Cortex of kidney (tissue), 1 donor: ENCODE results near the gene MIB1.
"Not testable (repeated sequence)": the region's sequence is repeated elsewhere in the genome, so short reads cannot be mapped to it uniquely, and the experiment has no call there.

Experiments
- DNase-seq: peaks from one replicate; lab custom pipeline; 2025; lab: John Stamatoyannopoulos, UW

Gene MIB1

GRCh38 chr18:21743166-21743832 lies 2.7 kb downstream of the MIB1 start:
- no peak for DNase-seq

GRCh38 chr18:21745231-21745630 lies 4.6 kb downstream of the MIB1 start:
- no peak for DNase-seq

- DNase-seq, result no peak
These were observed 6.7 kb downstream of the MIB1 start for GRCh38 chr18:21747268-21747667.

DNA sequence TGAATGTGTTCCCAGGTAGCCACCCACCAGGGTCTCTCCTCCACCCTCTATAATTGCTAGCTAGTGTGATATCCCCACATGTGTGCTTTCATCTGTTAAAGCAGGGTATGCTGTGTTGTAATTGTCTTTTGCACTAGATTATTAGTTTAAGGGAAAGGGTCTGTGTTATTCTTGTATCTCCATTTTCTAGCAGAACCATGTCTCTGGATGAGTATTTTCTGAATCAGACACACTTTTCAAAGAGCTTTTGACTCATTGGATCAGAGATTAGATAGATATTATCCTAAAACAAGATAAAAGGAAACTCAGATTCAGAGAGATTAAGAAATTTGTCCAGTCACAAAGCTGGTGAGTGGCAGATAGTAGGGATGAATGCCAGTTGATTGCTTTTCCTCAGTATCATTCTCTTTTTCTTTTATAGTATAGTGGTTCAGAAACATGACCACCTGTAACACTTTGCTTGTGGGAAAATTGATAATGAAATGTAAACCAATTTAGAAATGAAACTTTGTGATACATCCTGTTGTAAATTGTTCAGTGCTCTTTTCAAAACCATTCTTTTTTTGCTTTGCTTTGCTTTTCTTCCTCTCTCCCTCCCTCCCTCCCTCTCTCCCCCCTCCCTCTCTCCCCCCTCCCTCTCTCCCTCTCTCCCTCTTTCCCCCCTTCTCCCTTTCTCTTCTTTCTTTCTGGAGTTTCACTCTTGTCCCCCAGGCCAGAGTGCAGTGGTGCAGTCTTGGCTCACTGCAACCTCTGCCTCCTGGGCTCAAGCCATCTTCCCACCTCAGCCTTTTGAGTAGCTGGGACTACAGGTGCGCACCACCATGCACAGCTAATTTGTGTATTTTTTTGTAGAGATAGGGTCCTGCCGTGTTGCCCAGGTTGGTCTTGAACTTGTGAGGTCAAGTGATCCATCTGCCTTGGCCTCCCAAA lies 7.4 kb downstream of the MIB1 start:
- DNase-seq, result no peak

DNA sequence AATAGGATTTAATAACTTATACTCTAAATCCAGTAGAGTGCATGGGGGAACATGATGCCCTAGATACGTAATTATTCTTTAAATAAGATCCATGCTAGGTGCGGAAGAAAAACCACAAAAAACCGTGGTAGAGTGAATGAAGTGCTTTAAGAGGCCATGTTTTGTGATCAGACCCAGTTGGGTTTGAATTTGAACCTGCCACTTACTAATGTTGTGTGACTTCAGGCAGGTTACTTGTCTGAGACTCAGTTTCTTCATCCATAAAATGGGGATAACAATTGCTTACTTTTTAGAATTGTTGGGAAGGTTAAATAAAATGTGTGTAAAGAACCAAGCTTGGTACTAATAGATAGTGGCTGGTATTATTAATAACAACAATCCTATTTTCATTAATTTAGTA lies 17.2 kb downstream of the MIB1 start:
- DNase-seq, result no peak

DNA sequence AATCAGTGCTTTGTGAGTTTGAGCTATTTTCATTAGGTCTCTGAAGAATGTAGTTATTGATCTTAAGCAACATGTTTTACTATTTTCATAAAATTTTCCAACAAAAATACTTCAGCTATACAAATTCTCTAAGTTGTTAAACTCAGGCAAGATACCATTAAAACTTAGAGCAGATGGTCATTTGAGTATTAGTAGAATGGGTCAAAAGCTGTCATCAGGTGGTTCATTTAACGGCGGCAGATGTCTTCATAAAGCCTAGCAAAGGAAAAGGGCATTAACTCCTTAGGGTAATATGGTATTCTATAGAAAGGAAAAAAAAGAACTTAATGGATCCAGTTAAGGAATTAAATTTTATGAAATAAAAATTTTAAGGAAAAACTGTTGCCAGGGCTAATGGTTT lies 19.2 kb downstream of the MIB1 start:
- DNase-seq, result no peak

- no peak for DNase-seq
These were observed 19.7 kb downstream of the MIB1 start for GRCh38 chr18:21760321-21760720.

- no peak for DNase-seq
These were observed 21.0 kb downstream of the MIB1 start for GRCh38 chr18:21761471-21762115.

- no peak for DNase-seq
These were observed 21.7 kb downstream of the MIB1 start for GRCh38 chr18:21762181-21762772.

DNA sequence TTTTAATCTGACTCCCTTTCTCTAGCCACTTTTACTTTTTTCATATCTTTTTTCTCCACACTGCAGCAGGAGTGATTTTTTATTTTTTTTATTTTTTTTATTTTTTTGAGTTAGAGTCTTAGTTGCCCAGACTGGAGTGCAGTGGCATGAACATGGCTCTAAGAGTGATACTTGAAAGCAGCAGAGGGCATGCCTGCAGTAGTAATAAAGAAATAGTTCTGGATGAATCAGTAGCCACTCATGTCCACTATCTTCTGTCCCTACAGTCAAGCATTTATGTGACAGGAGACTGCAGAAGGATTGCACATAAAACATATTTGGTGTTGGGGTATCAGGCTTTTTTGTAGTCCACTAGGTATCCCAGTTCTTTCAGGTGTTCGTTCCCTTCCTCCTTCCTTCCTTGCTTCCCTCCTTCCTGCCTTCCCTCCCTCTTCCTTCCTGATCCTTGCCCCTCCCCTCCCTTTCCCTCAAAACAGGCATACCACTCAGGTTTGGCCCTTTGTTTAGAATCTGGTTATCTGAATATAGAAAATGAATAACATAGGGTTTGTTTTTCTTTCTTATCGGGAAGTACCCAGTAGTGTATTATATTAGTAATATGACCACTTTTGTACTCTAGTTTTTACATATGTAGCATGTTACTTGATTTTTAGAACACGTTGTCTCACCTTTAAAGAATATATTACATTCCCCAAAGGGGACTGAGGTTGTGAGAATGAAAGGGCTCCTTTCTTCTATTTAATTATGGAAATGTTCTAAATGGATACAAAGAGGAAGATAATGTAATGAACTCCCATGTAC lies 23.5 kb downstream of the MIB1 start:
- no peak for DNase-seq

DNA sequence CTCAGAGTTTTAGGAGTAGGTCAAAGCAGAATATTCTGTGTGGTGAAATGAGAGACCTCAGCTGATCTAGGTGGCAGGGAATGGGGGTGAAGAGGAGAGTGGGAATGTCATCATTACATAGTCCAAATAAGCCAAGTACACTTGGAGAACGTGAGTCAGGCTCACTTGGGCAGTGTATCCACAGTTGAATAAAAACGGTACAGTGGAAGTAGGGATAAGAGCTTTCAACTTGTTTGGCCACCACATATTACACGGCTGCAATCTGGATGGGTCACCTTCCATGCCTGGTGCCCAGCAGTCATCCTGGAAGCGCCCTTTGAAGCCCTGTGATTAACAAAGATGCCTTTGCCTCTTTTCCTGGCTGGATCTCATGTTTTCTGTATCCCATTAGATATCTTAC lies 28.6 kb downstream of the MIB1 start:
- no peak for DNase-seq

GRCh38 chr18:21774722-21775121 lies 34.1 kb downstream of the MIB1 start:
- DNase-seq, result no peak

- DNase-seq, result no peak
These were observed 37.2 kb downstream of the MIB1 start for GRCh38 chr18:21777814-21778213.

DNA sequence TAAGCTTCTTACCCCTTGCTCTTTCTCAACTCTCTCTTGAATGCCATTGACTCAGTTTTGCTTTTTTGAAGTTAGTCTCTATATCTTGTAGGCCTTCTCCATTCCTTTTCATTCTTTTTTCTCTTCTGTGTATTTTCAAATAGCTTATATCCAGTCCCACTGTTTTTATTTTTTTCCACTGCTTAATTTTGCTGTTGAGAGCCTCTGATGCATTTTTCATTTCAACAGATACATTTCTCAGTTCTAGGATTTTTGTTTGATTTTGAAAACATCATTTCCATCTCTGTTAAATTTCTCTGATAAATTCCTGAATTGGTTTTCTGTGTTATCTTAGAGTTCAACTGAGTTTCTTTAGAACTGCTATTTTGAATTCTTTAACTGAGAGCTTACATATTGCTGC lies 45.9 kb downstream of the MIB1 start:
- DNase-seq, result no peak

DNA sequence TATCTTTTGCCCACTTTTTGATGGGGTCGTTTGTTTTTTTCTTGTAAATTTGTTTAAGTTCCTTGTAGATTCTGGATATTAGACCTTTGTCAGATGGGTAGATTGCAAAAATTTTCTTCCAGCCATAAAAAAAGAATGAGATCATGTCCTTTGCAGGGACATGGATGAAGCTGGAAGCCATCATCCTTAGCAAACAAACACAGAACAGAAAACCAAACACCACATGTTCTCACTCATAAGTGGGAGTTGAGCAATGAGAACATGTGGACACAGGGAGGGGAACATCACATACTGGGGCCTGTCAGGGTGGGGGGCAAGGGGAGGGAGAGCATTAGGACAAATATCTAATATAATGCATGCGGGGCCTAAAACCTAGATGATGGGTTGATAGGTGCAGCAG lies 55.5 kb downstream of the MIB1 start:
- DNase-seq, result not testable (repeated sequence)

DNA sequence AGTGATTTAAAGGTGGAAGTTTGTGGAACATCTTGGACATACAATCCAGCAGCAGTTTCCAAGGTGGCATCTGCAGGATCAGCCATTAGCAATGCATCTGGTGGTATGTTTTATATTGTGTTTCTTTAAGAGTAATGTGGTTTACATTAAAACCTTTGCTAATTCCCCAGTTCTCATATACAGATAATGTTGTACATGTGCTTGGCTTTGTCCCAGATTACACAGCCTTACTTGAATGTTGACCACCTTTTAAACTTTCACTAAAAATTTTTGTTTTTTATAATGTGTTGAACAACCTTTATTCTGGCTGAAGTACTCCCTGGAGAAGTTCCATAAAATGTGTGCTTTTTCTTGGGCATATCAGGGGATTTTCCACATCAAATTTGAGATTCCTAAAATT lies 57.5 kb downstream of the MIB1 start:
- DNase-seq, result no peak

GRCh38 chr18:21799721-21800120 lies 59.1 kb downstream of the MIB1 start:
- DNase-seq, result no peak

GRCh38 chr18:21803495-21803894 lies 62.9 kb downstream of the MIB1 start:
- no peak for DNase-seq

DNA sequence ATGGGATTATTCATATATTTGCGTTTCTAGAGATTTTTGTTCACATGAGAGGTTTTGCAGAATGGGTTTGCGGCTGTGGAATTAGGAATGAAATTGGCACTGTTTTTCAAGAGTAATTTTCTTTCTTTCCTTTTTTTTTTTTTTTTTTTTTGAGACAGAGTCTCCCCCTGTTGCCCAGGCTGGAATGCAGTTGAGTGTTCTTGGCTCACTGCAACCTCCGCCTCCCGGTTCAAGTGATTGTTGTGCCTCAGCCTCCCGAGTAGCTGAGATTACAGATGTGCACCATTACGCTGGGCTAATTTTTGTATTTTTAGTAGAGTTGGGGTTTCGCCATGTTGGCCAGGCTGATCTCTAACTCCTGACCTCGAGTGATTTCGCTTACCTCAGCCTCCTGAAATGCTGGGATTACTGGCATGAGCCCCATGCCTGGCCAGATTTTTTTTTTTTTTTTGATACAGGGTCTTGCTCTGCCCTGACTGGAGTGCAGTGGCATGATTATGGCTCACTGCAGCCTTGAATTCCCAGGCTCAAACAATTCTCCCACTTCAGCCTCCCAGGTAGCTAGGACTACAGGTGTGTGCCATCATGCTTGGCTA lies 65.3 kb downstream of the MIB1 start:
- no peak for DNase-seq

DNA sequence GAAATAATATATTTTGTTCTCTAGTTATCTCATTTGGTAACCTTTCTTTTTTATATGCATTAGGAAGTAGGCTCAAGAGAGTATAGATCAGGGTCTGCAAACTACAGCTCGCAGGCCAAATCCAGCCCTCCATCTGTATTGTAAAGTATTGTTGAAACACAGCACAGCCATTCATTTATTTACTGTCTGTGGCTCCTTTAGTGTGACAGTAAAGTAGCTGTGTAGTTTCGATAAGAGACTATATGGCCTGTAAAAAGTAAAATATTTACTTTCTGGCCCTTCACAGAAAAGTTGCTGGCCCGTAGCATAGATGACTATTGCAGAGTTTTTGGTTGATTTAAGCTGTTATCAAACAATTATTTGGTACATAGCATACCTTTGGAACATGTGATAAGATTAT lies 67.6 kb downstream of the MIB1 start:
- no peak for DNase-seq

DNA sequence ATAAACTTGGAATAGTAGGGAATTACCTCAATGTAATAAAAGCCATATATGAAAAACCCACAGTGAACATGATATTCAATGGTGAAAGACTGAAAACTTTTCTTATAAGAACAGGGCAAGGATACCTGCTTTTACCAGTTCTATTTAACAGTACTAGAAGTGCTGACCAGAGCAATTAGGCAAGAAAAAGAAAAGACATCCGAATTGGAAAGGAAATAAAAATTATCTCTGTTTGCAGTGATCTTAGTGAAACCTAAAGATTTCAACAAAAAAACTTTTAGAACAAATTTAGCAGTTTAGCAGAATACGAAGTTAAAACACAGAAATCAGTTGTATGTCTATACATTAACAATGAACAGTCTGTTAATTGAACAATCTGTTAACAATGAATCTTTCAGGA lies 69.1 kb downstream of the MIB1 start:
- no peak for DNase-seq
